ENCODE data around the gene SHOC1.

- no peak for TF ChIP-seq CTCF (IDR thresholded peaks at IDR 0.05; ENCODE audit: low read depth, low read length)
- TF ChIP-seq, protein P1, sequence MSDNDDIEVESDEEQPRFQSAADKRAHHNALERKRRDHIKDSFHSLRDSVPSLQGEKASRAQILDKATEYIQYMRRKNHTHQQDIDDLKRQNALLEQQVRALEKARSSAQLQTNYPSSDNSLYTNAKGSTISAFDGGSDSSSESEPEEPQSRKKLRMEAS (IDR thresholded peaks at IDR 0.05; ENCODE audit: low read depth, low read length) = no peak
These were observed 11.3 kb downstream of the SHOC1 start for GRCh38 chr9:111783424-111783823.

Measured in NB4 (cell line).